ENCODE measurements around the gene TLK2. TPM values are rescaled to one million over a fixed set of nuclear protein-coding genes. Genes with fewer than 3 reads are reported as not detected.
"Not testable (repeated sequence)": the region's sequence is repeated elsewhere in the genome, so short reads cannot be mapped to it uniquely, and the experiment has no call there.

The TLK2 gene
- total RNA-seq, 1 experiment from 2014 or later = 56.1 TPM

- Mint-ChIP-seq H3K27ac (ENCODE audit: low read depth, unreplicated experiment) (no peak overlapping the region), H3K4me3 (ENCODE audit: unreplicated experiment) (no peak overlapping the region), H3K4me1 (ENCODE audit: insufficient read depth, unreplicated experiment) (peaks cover 3% of the 10 kb centered on the region), H3K27me3 (ENCODE audit: insufficient read depth, unreplicated experiment) (no peaks in the 10 kb centered on the region), H3K9me3 (ENCODE audit: unreplicated experiment) (no peaks in the 10 kb centered on the region), H3K36me3 (ENCODE audit: insufficient read depth, unreplicated experiment) (peaks cover 88% of the 10 kb centered on the region)
- intact Hi-C loops (cut with micrococcal nuclease) = no loop called here
- BruUV-seq (replicated peaks) = no TSS peak
- ChIA-PET CTCF (interaction anchor here (0.9 kb wide), 1 partner anchor 13 kb away, joined by 3 read pairs; no protein-coding TSS in a partner anchor), POLR2A (interaction anchor here (0.7 kb wide), 1 partner anchor 21 kb away, joined by 3 read pairs; no protein-coding TSS in a partner anchor)
- no peak for TF ChIP-seq CTCF (IDR thresholded peaks at IDR 0.05; ENCODE audit: unreplicated experiment)
- DNase-seq (ENCODE audit: unreplicated experiment) = no peak
Measured at GRCh38 chr17:62605588-62605987, 127.0 kb downstream of the TLK2 start.

- no peak for DNase-seq (ENCODE audit: unreplicated experiment)
- Mint-ChIP-seq H3K36me3 (ENCODE audit: insufficient read depth, unreplicated experiment) (peaks cover 95% of the 10 kb centered on the region), H3K4me1 (ENCODE audit: insufficient read depth, unreplicated experiment) (no peaks in the 10 kb centered on the region), H3K9me3 (ENCODE audit: unreplicated experiment) (no peaks in the 10 kb centered on the region), H3K4me3 (ENCODE audit: unreplicated experiment) (no peak overlapping the region), H3K27me3 (ENCODE audit: insufficient read depth, unreplicated experiment) (no peaks in the 10 kb centered on the region), H3K27ac (ENCODE audit: low read depth, unreplicated experiment) (no peak overlapping the region)
- intact Hi-C loops (cut with micrococcal nuclease) = no loop called here
- no TSS peak for BruUV-seq (replicated peaks)
- ChIA-PET CTCF (interaction anchor here (0.6 kb wide), 1 partner anchor 31 kb away, joined by 4 read pairs; no protein-coding TSS in a partner anchor), POLR2A (no interaction called here)
- TF ChIP-seq CTCF (IDR thresholded peaks at IDR 0.05; ENCODE audit: unreplicated experiment) = no peak
Measured at GRCh38 chr17:62611292-62611691, 132.7 kb downstream of the TLK2 start.

GRCh38 chr17:62611728-62612127 is 133.1 kb downstream of the TLK2 start:
- no peaks in the 10 kb centered on the region for H3K4me1 Mint-ChIP-seq (ENCODE audit: insufficient read depth, unreplicated experiment)
- H3K27me3 Mint-ChIP-seq (ENCODE audit: insufficient read depth, unreplicated experiment) = no peaks in the 10 kb centered on the region
- intact Hi-C loops (cut with micrococcal nuclease) = no loop called here
- no TSS peak for BruUV-seq (replicated peaks)
- ChIA-PET CTCF (interaction anchor here (0.6 kb wide), 1 partner anchor 32 kb away, joined by 4 read pairs; no protein-coding TSS in a partner anchor), POLR2A (no interaction called here)
- H3K36me3 Mint-ChIP-seq (ENCODE audit: insufficient read depth, unreplicated experiment) = peaks cover 96% of the 10 kb centered on the region
- TF ChIP-seq CTCF (IDR thresholded peaks at IDR 0.05; ENCODE audit: unreplicated experiment) = no peak
- H3K27ac Mint-ChIP-seq (ENCODE audit: low read depth, unreplicated experiment) = no peak overlapping the region
- DNase-seq (ENCODE audit: unreplicated experiment) = no peak
- no peak overlapping the region for H3K4me3 Mint-ChIP-seq (ENCODE audit: unreplicated experiment)
- H3K9me3 Mint-ChIP-seq (ENCODE audit: unreplicated experiment) = no peaks in the 10 kb centered on the region

- H3K27ac Mint-ChIP-seq (ENCODE audit: low read depth, unreplicated experiment); DNase-seq (ENCODE audit: unreplicated experiment); intact Hi-C loops (cut with micrococcal nuclease); H3K9me3 Mint-ChIP-seq (ENCODE audit: unreplicated experiment); H3K4me3 Mint-ChIP-seq (ENCODE audit: unreplicated experiment); POLR2A ChIA-PET; H3K27me3 Mint-ChIP-seq (ENCODE audit: insufficient read depth, unreplicated experiment); BruUV-seq (replicated peaks); H3K4me1 Mint-ChIP-seq (ENCODE audit: insufficient read depth, unreplicated experiment); CTCF ChIA-PET: not testable (repeated sequence)
- H3K36me3 Mint-ChIP-seq (ENCODE audit: insufficient read depth, unreplicated experiment) = peaks cover 91% of the 10 kb centered on the region
Measured at GRCh38 chr17:62612289-62612688, 133.7 kb downstream of the TLK2 start.

- CTCF ChIA-PET; BruUV-seq (replicated peaks); H3K27me3 Mint-ChIP-seq (ENCODE audit: insufficient read depth, unreplicated experiment); intact Hi-C loops (cut with micrococcal nuclease); H3K9me3 Mint-ChIP-seq (ENCODE audit: unreplicated experiment); H3K4me1 Mint-ChIP-seq (ENCODE audit: insufficient read depth, unreplicated experiment); H3K4me3 Mint-ChIP-seq (ENCODE audit: unreplicated experiment); DNase-seq (ENCODE audit: unreplicated experiment); POLR2A ChIA-PET; H3K27ac Mint-ChIP-seq (ENCODE audit: low read depth, unreplicated experiment): not testable (repeated sequence)
- peaks cover 88% of the 10 kb centered on the region for H3K36me3 Mint-ChIP-seq (ENCODE audit: insufficient read depth, unreplicated experiment)
Measured at GRCh38 chr17:62613095-62613494, 134.5 kb downstream of the TLK2 start.

Data from MCF 10A (cell line).